GM19467 (cell line): ENCODE results near the gene PPIP5K2.
"Not testable (repeated sequence)": the region's sequence is repeated elsewhere in the genome, so short reads cannot be mapped to it uniquely, and the experiment has no call there.

ENCODE experiments used
- ATAC-seq: cut with Tn5 transposase; IDR thresholded peaks from one replicate; pipeline ENCODE4 v1.9.1; 2021; ENCODE audit warnings: mild to moderate bottlenecking, moderate library complexity; ENCODE audit not compliant: unreplicated experiment

The PPIP5K2 gene

GRCh38 chr5:103205991-103206700 is 86.0 kb downstream of the PPIP5K2 start:
- ATAC-seq, result no peak

GRCh38 chr5:103207011-103207410 is 86.9 kb downstream of the PPIP5K2 start:
- no peak for ATAC-seq

GRCh38 chr5:103207653-103208052 is 87.6 kb downstream of the PPIP5K2 start:
- no peak for ATAC-seq

- ATAC-seq, result no peak
These were observed 88.4 kb downstream of the PPIP5K2 start for GRCh38 chr5:103208460-103208859.

DNA sequence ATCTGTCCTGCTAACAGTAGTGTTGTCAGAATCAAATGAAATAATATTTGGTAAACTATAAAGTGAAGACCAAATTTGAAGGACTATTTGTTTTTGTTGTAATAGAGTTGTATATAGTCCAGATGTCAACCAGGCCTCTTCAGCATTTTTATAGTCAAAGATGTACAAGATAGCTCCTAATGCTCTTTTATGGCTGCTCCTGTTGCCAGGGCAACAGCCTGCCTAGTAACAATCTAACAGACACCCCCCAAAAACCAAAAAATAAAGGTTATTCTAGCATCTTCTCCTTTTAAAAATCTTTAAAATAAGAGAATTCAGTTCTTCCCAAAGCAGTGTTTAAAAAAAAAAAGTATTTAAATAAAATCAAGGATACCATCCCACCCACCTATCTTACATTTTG is 89.0 kb downstream of the PPIP5K2 start:
- ATAC-seq, result no peak

GRCh38 chr5:103210952-103211351 is 90.9 kb downstream of the PPIP5K2 start:
- ATAC-seq, result no peak

DNA sequence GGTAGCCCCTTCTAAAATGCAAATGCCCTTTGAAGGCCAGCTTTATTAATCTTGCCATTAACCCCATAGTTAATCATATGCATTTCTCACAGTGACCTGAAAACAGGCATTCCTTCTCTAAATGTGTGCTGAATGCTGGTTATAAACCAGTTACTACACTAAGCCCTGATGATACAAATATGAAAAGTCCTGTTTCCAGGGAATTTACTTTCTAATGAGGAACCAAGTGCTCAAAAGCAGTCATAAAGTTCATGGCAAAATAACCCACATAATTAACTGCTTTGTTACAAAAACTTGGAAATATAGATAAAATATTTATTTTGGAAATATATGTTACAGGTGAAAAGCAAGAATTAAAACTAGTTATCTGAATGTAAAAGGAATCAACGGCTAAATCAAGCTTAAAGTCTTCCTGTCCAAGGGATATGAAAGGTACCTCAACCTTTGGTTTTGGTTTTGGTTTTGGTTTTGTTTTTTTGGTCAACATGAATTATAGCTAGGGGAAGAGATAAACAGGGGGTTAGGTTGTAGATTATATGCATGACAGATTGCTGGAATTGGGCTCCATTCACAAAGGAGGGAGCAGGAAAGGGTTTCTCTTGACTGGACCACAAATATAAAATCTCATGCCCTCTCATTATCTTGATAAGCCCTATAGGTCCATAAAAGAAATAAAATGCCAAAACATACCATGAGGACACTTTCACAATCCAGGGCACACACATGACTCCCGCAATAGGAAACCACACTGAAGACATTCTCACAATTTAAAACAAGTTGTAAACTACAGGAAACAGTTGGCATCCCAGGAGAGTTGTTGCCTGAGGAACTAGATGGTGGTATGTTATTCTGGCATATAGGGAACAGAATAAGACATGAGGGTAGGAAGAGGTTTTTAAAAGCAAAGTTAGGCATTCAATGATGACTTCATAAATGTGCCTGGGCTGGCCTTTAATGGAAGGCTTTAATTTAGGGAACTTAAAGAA is 91.8 kb downstream of the PPIP5K2 start:
- ATAC-seq, result peak; percentile 88

- no peak for ATAC-seq
These were observed 96.0 kb downstream of the PPIP5K2 start for GRCh38 chr5:103216137-103216536.

DNA sequence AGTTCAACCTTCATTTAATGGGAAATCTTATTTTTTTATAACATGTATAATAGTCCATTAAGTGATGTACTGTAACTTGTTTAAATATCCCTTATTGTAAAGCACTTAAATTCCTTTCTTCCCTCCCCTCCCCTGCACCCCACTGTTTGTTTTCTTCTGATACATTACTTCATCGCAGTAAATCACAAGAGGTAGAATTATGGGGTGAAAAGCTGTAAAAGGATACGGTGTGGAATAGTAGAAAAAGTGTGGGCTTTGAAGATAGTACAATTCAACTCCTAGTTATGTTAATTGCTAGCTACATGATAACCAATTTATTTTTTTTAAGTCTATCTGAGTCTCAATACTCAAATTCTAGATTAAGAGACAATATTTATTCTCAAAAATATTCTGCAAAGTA is 96.6 kb downstream of the PPIP5K2 start:
- no peak for ATAC-seq

DNA sequence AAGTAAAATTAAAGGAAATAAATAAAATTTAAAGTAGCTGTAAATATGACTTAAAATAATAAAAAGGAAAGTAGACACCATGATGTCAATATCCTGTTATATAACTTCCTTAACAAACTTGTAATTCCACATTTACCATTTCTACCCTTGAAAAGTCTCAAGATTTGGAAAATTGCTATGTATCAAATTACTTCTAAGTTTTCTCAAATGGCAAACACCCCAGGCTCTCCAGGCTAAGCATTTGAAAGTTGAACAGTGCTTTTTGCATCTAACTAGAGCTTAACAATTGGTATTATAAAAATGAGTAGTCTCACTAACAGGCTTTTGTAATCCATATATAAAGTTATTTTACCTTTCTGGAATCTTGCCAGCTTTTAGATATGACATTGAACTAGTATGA is 97.0 kb downstream of the PPIP5K2 start:
- ATAC-seq, result no peak

DNA sequence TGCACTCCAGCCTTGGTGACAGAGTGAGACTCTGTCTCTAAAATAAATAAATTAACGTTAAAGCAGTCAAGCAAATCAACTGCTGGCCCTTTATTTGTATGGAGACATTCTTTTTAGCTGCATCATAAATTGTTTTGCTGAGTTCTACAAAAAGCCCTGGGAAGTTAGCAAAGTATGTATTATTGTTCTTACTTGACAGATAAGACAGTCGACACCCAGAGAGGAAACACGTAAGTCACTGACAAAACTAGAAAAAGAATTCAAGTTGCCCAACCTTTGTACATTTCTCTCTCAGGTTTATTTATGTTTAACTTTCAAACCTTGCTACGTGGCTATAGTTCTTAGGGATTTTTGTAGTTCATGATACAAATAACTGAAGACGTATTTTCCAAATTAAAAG is 98.1 kb downstream of the PPIP5K2 start:
- no peak for ATAC-seq

- not testable (repeated sequence) for ATAC-seq
These were observed 99.0 kb downstream of the PPIP5K2 start for GRCh38 chr5:103219074-103219473.

DNA sequence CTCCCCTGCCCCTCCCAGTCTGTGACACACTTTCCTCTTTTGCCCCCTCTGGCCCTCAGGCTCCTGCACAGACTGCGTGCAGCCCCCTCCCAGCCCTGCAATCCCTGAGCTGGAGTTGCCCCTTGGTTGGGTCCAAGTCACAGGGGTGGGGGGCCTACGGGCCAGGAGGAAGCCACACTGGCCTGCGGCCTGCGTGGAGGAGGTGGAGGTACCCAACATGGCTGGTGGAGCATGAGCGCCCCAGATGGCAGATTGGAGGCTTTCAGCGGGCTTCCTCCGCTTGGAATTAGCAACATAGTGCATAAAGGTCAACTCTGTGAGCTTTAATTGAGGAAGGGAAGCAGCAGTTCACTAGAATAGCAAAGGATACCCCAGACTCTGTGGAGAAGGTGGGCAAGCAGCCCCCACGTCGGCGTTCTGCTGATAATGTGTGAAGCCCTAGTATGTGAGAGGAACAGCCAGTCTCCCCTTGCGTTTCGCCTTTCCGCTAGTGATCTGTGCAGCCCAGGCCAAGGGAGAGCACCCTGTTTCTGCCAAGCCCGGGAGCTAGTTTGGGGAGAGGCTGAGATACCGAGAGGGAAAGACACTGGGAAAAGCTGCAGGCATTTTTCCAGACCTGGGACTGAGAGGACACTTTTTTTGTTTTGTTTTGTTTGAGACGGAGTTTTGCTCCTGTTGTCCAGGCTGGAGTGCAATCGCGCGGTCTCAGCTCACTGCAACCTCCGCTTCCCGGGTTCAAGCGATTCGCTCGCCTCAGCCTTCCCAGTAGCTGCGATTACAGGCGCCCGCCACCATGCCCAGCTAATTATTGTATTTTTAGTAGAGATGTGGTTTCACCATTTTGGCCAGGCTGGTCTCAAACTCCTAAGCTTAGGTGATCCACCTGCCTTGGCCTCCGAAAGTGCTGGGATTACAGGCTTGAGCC is 103.2 kb downstream of the PPIP5K2 start:
- ATAC-seq, result no peak

DNA sequence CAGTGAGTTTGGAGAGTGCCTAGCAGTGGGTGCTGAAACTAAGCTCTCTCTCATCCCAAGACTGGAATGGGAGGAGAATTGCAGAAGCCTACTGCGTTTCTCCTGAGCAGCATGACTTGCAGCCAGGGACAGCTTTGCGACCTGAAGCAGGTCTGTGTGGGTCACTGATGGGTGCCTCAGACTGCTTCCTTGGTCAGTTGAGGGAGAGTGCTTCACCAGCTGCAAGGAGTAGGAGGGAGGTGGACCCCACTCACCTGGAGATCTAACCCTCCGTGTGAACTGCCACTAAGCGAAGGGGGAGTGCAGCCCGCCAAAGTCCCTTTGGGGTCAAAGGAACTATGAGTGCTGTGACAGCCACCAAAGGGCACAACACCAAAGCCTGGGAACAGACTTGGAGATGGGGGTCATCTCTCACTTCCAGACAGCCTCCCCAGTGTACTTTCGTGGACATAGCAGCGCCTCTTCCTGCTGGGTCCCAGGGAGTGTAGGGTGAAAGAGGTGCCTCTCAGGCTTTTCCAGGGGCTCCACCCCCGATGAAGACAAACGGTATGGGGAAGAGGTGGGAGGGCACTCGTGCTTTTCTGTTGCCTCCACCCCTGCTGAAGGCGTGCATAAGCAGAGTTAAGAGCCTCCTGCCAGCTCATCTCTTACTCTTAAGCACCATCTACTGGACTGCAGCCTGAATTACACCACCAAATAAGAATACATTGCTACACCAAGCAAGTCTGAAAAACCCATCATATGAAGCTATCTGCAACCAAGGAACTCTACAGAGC is 104.2 kb downstream of the PPIP5K2 start:
- peak; percentile 85 for ATAC-seq

- ATAC-seq, result no peak
These were observed 104.8 kb downstream of the PPIP5K2 start for GRCh38 chr5:103224894-103225246.

GRCh38 chr5:103228061-103228460 is 108.0 kb downstream of the PPIP5K2 start:
- no peak for ATAC-seq

DNA sequence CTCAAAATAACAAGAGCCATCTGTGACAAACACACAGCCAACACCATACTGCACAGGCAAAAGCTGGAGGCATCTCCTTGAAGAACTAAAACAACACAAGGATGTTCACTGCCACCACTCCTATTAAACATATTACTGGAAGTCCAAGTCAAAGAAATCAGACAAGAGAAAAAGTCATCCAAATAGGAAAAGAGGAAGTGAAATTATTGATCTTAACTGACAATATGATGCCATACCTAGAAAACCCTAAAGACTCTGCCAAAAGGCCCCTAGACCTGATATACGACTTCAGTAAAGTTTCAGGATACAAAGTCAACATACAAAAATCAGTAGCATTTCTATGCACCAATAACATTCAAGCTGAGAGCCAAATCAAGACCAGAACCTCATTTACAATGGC is 108.5 kb downstream of the PPIP5K2 start:
- ATAC-seq, result no peak

DNA sequence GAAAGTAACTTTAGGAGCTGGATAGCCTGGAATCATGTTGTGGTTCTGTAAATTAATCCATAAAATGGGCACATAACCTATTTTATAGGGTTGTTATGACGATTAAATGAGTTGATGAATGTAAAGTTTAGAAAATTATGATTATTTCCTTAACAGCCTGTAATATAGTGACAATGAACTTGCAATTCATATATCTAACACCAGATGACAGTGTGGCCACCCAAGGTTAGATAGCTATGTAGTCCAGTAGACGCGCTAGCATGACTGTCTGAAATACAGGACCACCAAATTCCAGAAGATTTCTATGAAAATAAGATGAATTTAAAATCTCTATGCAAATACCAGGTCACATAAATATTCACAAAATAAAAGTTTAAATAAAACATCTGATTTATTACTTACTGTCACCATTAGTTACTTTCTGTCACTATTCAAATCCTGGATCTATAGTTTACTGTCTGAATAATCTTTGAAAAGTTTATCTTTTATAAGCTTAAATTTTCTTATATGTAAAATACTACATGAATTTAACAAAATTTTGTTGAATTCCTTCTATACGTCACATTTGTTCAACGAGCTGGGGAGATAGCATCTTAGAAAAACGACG is 112.4 kb downstream of the PPIP5K2 start:
- ATAC-seq, result peak; percentile 75

DNA sequence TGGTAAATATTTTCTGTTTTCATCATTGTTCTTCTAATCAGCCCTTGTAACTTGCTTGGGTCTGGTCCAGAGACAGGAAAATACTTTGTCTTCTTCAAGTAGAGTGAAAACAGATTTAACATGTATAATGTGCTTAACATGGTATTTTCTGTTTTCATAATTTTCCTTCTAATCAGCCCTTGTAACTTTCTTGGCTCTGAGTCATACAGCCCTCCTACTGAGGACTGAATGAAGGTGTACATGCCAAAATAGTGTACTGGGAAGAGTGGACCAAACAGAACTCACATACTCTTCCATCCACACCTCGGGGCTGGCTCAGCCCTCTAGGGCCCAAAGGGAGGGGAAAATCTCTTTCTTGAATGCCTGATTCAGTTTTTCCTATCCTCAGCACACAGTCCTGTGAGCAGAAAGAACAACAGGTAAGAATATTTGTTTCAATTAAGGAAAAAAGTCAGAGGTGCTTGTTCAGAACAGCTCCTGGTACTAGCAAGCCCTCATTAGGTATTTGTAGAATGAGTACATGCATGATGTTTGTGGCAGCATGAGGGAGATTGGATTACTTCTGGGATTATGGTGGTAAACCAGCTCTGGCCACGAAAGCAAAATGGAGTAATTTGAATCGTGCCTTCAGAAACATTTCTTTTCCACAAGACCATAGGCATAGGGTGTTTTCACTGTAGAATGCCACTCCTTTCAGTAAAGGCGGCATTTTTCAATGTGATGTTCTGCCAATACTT is 114.3 kb downstream of the PPIP5K2 start:
- no peak for ATAC-seq
